ENCODE measurements around the gene MTX3. TPM values are rescaled to one million over a fixed set of nuclear protein-coding genes. Genes with fewer than 3 reads are reported as not detected.

The MTX3 gene
- total RNA-seq, 1 experiment from 2014 or later: 7.1 TPM

DNA sequence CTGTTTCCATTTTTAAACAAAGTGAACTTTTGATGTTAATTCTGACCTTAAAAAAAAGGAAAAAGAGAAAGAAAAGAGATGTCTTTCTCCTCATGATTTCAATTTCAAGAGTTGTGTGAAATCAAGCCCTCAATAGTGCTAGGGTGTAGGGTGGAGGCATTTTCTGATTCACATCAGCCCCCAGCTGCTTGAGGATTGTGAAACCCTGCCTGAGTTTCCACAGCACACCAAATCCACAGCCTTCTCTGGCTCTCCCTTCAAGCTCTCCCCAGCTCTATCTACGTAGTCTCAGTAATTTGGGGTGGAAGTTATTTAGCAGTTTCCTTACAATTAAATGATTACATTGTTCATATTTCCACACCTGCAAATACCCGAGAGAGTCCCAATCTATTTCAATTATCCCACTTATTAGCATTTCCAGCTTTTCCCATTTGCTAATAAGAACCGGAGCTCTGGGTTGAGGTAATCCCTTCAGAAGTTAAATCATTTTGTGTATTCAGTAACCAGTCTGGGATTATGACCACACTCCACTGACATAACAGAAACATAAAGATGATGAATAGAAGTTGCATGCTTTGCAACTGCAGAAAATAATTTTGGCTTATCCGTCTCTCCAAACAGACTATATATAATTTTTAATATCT is 54.9 kb downstream of the MTX3 start:
- Histone ChIP-seq H3K9ac (ENCODE audit: low read length) (no peak overlapping the region), H3F3A (ENCODE audit: low read length, unreplicated experiment) (no peaks in the 10 kb centered on the region), H3K79me2 (ENCODE audit: low read length) (no peaks in the 10 kb centered on the region), H3K4me2 (ENCODE audit: low read length) (no peak overlapping the region), H3K4me1 (ENCODE audit: insufficient read depth, low read length) (no peaks in the 10 kb centered on the region), H4K20me1 (ENCODE audit: low read length) (no peaks in the 10 kb centered on the region), H3K9me2 (replicated peaks; ENCODE audit: low read length) (no peaks in the 10 kb centered on the region), H3K9me3 (ENCODE audit: low read length) (no peaks in the 10 kb centered on the region), H3K36me3 (ENCODE audit: low read depth, low read length) (no peaks in the 10 kb centered on the region), H3K4me3 (ENCODE audit: low read length) (no peak overlapping the region), H3K27ac (ENCODE audit: low read length) (no peak overlapping the region), H3K27me3 (ENCODE audit: low read length) (0 out of 2 replicates have a peak, but pooled peaks cover 5% of the 10 kb centered on the region), H2AFZ (ENCODE audit: low read length) (no peak overlapping the region)
- CTCF ChIA-PET: no interaction called here
- ATAC-seq (no peak), DNase-seq (no peak)
- no peak for TF ChIP-seq EZH2phosphoT487 (IDR thresholded peaks at IDR 0.05; ENCODE audit: borderline replicate concordance, low read length)
- no peak for TF ChIP-seq EZH2 (IDR thresholded peaks at IDR 0.05; ENCODE audit: low read length, unreplicated experiment)
- TF ChIP-seq, protein P1, sequence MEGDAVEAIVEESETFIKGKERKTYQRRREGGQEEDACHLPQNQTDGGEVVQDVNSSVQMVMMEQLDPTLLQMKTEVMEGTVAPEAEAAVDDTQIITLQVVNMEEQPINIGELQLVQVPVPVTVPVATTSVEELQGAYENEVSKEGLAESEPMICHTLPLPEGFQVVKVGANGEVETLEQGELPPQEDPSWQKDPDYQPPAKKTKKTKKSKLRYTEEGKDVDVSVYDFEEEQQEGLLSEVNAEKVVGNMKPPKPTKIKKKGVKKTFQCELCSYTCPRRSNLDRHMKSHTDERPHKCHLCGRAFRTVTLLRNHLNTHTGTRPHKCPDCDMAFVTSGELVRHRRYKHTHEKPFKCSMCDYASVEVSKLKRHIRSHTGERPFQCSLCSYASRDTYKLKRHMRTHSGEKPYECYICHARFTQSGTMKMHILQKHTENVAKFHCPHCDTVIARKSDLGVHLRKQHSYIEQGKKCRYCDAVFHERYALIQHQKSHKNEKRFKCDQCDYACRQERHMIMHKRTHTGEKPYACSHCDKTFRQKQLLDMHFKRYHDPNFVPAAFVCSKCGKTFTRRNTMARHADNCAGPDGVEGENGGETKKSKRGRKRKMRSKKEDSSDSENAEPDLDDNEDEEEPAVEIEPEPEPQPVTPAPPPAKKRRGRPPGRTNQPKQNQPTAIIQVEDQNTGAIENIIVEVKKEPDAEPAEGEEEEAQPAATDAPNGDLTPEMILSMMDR (conservative IDR thresholded peaks at IDR 0.05; ENCODE audit: low read depth, low read length): no peak
- no TSS peak for BruUV-seq (replicated peaks)
- POLR2A ChIA-PET (ENCODE audit: unreplicated experiment): no interaction called here
- intact Hi-C loops (cut with micrococcal nuclease): loop anchor here (5.0 kb wide), 1 partner anchor 131 kb away; no protein-coding TSS in a partner anchor

DNA sequence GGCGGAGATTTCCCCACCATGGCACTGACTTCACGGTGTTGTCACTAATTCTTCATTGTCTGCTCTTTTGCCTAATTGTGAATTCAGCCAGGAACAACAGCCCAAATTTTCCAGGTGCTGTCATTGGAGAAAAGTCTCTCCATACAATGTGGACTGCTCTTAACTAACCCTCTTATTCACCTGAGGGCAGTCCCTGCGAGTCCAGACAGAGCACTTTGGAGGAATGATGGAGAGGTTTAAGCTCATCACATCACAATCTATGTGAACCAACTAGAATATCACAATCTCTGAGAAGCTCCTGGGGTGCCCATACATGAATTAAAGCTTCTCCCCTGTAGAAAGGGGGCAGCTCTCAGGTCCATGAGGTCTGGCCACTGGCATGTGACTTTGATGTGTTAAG is 56.4 kb downstream of the MTX3 start:
- 0 out of 2 replicates have a peak, but pooled peaks cover 5% of the 10 kb centered on the region for H3K27me3 ChIP-seq (ENCODE audit: low read length)
- no peak for DNase-seq
- TF ChIP-seq EZH2 (IDR thresholded peaks at IDR 0.05; ENCODE audit: low read length, unreplicated experiment): no peak
- TF ChIP-seq EZH2phosphoT487 (IDR thresholded peaks at IDR 0.05; ENCODE audit: borderline replicate concordance, low read length): no peak
- TF ChIP-seq, protein P1 (conservative IDR thresholded peaks at IDR 0.05; ENCODE audit: low read depth, low read length): no peak
- no peak overlapping the region for H3K4me3 ChIP-seq (ENCODE audit: low read length)
- no peaks in the 10 kb centered on the region for H3K79me2 ChIP-seq (ENCODE audit: low read length)
- no peak overlapping the region for H3K4me2 ChIP-seq (ENCODE audit: low read length)
- ATAC-seq: no peak
- no peaks in the 10 kb centered on the region for H3K36me3 ChIP-seq (ENCODE audit: low read depth, low read length)
- POLR2A ChIA-PET (ENCODE audit: unreplicated experiment): no interaction called here
- BruUV-seq (replicated peaks): no TSS peak
- H4K20me1 ChIP-seq (ENCODE audit: low read length): no peaks in the 10 kb centered on the region
- H3K9ac ChIP-seq (ENCODE audit: low read length): no peak overlapping the region
- no peaks in the 10 kb centered on the region for H3K4me1 ChIP-seq (ENCODE audit: insufficient read depth, low read length)
- intact Hi-C loops (cut with micrococcal nuclease): loop anchor here (5.0 kb wide), 1 partner anchor 133 kb away; no protein-coding TSS in a partner anchor
- CTCF ChIA-PET: no interaction called here
- no peak overlapping the region for H3K27ac ChIP-seq (ENCODE audit: low read length)
- no peaks in the 10 kb centered on the region for H3F3A ChIP-seq (ENCODE audit: low read length, unreplicated experiment)
- no peak overlapping the region for H2AFZ ChIP-seq (ENCODE audit: low read length)
- no peaks in the 10 kb centered on the region for H3K9me2 ChIP-seq (replicated peaks; ENCODE audit: low read length)
- no peaks in the 10 kb centered on the region for H3K9me3 ChIP-seq (ENCODE audit: low read length)

All from PC-3 (cell line).